Transverse colon (tissue), 4 donors: ENCODE data around the gene MACROD1.

Experiments
- EP300 ChIP-seq: sonication (generic); formaldehyde crosslinking; IDR thresholded peaks from one replicate; pipeline ENCODE4 v1.6.1; 2017; ENCODE audit warnings: antibody characterized with exemption, low read depth
- POLR2A ChIP-seq: fragments of 450-650 bp; IDR thresholded peaks from one replicate; pipeline ENCODE4 v1.6.1; 2016; ENCODE audit warnings: antibody characterized with exemption, mild to moderate bottlenecking, moderate library complexity
- POLR2AphosphoS5 ChIP-seq, 3 donors: sonication (generic); formaldehyde crosslinking; IDR thresholded peaks; one replicate each; pipeline ENCODE4 v1.6.1; 2016; ENCODE audit warnings: antibody characterized with exemption in 3 of 3
- TF ChIP-seq, protein P1 (sequence below), 5 experiments: fragments of 200-600 bp in 3 of 5; fragments of 450-650 bp in 2 of 5; sonication (generic) in 3 of 5; IDR thresholded peaks; 1 replicate in 2 of 5; 2 replicates in 3 of 5; pipeline ENCODE4 v1.5.1; 2016 to 2017; ENCODE audit warnings: antibody characterized with exemption in 5 of 5, inconsistent platforms in 3 of 5, mild to moderate bottlenecking in 2 of 5, moderate library complexity in 1 of 5

- TF ChIP-seq POLR2A (peak; percentile 73), EP300 (no peak), POLR2AphosphoS5 (IDR thresholded peaks at IDR 0.05) (peak; percentile 69 to 84 (median 82))
- TF ChIP-seq, protein P1, sequence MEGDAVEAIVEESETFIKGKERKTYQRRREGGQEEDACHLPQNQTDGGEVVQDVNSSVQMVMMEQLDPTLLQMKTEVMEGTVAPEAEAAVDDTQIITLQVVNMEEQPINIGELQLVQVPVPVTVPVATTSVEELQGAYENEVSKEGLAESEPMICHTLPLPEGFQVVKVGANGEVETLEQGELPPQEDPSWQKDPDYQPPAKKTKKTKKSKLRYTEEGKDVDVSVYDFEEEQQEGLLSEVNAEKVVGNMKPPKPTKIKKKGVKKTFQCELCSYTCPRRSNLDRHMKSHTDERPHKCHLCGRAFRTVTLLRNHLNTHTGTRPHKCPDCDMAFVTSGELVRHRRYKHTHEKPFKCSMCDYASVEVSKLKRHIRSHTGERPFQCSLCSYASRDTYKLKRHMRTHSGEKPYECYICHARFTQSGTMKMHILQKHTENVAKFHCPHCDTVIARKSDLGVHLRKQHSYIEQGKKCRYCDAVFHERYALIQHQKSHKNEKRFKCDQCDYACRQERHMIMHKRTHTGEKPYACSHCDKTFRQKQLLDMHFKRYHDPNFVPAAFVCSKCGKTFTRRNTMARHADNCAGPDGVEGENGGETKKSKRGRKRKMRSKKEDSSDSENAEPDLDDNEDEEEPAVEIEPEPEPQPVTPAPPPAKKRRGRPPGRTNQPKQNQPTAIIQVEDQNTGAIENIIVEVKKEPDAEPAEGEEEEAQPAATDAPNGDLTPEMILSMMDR (IDR thresholded peaks at IDR 0.05): no peak
Measured at GRCh38 chr11:63986156-63986931, 179.6 kb downstream of the MACROD1 start, which contains the start of gene OTUB1.
